A549 (cell line): Measurements from ENCODE around the gene BTBD3.

ENCODE experiments used
- BHLHE40 ChIP-seq: IDR thresholded peaks from 2 replicates; pipeline ENCODE4 v1.6.1; 2012; ENCODE audit warnings: low read depth, low read length, inconsistent platforms
- CBX8 ChIP-seq: fragments of 200-600 bp; sonication (generic); IDR thresholded peaks from 2 replicates; pipeline ENCODE4 v1.6.1; 2016
- KDM1A ChIP-seq: fragments of 200-600 bp; sonication (generic); IDR thresholded peaks from 2 replicates; pipeline ENCODE4 v1.6.1; 2016; ENCODE audit warnings: low read depth, mild to moderate bottlenecking
- SREBF2 ChIP-seq: fragments of 450-650 bp; IDR thresholded peaks from 2 replicates; pipeline ENCODE4 v1.6.1; 2014; ENCODE audit warnings: mild to moderate bottlenecking, moderate library complexity
- TF ChIP-seq, protein P1 (sequence below): fragments of 200-600 bp; sonication (generic); IDR thresholded peaks from 2 replicates; pipeline ENCODE4 v1.6.1; 2016; ENCODE audit warnings: antibody characterized with exemption, mild to moderate bottlenecking, moderate library complexity
- TF ChIP-seq, protein P2 (sequence below): fragments of >200 bp; sonication (Bioruptor Twin); formaldehyde crosslinking; IDR thresholded peaks from 3 replicates; pipeline ENCODE4 v1.5.1; 2016

DNA sequence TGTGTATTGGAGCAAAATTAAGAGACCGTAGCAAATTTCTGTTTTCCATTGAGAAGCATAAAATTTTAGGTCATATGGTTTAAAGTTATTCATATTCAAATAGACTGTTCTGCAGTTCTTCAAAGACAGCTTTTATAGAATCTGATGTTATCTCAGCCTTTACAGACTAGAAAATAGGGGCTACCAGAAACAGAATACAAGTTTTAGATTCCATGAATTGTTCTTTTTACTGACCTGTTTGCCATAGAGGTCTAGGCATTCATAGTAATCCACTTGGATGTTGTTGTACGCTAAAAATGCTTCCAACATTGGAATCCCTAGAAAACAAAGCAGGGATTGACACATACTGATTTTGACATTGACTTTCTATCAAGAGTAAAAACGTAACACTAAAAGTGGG, 47.3 kb upstream of the BTBD3 start:
- TF ChIP-seq, protein P1, sequence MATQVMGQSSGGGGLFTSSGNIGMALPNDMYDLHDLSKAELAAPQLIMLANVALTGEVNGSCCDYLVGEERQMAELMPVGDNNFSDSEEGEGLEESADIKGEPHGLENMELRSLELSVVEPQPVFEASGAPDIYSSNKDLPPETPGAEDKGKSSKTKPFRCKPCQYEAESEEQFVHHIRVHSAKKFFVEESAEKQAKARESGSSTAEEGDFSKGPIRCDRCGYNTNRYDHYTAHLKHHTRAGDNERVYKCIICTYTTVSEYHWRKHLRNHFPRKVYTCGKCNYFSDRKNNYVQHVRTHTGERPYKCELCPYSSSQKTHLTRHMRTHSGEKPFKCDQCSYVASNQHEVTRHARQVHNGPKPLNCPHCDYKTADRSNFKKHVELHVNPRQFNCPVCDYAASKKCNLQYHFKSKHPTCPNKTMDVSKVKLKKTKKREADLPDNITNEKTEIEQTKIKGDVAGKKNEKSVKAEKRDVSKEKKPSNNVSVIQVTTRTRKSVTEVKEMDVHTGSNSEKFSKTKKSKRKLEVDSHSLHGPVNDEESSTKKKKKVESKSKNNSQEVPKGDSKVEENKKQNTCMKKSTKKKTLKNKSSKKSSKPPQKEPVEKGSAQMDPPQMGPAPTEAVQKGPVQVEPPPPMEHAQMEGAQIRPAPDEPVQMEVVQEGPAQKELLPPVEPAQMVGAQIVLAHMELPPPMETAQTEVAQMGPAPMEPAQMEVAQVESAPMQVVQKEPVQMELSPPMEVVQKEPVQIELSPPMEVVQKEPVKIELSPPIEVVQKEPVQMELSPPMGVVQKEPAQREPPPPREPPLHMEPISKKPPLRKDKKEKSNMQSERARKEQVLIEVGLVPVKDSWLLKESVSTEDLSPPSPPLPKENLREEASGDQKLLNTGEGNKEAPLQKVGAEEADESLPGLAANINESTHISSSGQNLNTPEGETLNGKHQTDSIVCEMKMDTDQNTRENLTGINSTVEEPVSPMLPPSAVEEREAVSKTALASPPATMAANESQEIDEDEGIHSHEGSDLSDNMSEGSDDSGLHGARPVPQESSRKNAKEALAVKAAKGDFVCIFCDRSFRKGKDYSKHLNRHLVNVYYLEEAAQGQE = no peak
- TF ChIP-seq SREBF2 (no peak), KDM1A (no peak), CBX8 (no peak), BHLHE40 (no peak)
- TF ChIP-seq, protein P2, sequence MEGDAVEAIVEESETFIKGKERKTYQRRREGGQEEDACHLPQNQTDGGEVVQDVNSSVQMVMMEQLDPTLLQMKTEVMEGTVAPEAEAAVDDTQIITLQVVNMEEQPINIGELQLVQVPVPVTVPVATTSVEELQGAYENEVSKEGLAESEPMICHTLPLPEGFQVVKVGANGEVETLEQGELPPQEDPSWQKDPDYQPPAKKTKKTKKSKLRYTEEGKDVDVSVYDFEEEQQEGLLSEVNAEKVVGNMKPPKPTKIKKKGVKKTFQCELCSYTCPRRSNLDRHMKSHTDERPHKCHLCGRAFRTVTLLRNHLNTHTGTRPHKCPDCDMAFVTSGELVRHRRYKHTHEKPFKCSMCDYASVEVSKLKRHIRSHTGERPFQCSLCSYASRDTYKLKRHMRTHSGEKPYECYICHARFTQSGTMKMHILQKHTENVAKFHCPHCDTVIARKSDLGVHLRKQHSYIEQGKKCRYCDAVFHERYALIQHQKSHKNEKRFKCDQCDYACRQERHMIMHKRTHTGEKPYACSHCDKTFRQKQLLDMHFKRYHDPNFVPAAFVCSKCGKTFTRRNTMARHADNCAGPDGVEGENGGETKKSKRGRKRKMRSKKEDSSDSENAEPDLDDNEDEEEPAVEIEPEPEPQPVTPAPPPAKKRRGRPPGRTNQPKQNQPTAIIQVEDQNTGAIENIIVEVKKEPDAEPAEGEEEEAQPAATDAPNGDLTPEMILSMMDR = no peak
